ENCODE results near the gene TAS1R3.
"Not testable (repeated sequence)": the region's sequence is repeated elsewhere in the genome, so short reads cannot be mapped to it uniquely, and the experiment has no call there.

Gene TAS1R3

DNA sequence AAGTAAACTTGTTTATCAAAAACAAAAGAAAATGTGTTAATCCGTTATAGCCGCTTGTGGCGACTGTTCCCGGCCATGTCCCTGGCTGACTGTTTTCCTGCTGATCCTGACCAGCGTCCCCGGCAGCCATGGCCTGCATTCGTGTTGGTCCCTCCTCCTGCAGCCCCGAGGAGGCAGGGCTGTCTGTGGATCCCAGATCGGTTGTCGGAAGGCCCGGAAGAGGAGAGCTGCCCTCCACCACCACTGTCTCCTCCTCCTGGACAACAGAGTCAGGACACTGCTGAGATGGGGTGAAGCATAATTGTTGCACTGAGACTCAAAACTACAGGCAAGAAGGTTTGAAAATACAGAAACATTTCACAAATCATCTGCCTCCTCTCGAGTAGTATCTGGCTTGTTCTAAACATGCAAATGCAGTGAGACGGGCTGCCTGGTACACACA lies 30.9 kb downstream of the TAS1R3 start:
- no peak for DNase-seq (ENCODE audit: low read depth)
- TF ChIP-seq, protein P1, sequence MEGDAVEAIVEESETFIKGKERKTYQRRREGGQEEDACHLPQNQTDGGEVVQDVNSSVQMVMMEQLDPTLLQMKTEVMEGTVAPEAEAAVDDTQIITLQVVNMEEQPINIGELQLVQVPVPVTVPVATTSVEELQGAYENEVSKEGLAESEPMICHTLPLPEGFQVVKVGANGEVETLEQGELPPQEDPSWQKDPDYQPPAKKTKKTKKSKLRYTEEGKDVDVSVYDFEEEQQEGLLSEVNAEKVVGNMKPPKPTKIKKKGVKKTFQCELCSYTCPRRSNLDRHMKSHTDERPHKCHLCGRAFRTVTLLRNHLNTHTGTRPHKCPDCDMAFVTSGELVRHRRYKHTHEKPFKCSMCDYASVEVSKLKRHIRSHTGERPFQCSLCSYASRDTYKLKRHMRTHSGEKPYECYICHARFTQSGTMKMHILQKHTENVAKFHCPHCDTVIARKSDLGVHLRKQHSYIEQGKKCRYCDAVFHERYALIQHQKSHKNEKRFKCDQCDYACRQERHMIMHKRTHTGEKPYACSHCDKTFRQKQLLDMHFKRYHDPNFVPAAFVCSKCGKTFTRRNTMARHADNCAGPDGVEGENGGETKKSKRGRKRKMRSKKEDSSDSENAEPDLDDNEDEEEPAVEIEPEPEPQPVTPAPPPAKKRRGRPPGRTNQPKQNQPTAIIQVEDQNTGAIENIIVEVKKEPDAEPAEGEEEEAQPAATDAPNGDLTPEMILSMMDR (IDR thresholded peaks at IDR 0.05; ENCODE audit: low read depth, low read length, missing control alignments) = no peak
- H3K4me3 ChIP-seq (ENCODE audit: low read depth, low read length) = no peak overlapping the region

DNA sequence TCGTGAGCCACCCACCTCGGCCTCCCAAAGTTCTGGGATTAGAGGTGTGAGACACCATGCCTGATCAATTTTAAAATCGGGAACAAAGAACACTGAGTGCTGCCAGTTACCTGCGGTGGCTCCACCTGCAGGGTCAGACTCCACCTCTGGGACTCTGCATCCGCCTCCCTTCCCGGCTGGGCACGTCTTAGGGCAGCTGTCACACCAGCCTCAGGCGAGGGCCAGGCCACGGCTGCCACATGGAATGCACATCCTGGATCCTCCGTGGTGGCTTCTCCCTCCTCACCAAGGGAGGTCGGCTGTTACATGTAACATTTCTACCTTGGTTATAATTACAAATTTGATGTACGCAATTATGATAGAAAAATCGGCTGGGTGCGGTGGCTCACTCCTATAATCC lies 33.2 kb downstream of the TAS1R3 start:
- TF ChIP-seq, protein P1 (IDR thresholded peaks at IDR 0.05; ENCODE audit: low read depth, low read length, missing control alignments) = no peak

DNA sequence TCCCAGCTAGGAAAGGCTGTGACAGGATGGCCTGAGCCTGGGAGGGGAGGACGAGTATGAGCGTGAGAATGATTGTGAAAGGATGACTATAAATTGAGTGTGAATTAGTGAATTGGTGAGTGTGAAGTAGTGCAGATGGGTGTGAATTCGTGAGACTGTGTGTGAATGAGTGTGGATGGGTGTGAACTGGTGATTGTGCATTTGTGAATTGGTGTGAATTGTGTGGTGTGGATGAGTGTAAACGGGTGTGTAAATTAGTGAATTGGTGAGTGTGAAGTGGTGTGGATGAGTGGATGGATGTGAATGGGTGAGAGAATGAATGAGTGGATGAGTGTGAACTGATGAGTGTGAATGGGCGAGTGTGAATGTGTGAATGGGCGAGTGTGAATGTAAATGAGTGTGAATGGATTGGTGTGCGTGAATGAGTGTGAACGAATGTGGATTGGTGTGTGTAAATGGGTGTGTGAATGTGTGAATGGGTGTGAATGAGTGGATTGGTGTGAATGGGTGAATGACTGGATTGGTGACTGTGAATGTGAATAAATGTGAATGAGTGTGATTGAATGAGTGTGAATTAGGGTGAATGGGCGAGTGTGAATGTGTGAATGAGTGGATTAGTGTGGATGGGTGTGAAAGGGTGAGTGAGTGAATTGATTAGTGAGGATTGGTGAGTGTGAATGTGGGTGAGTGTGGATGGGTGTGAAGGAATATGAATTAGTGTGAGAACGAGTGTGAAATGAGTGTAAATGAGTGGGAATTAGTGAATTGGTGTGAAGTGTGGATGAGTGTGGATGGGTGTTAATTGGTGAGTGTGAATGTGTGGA lies 35.0 kb downstream of the TAS1R3 start:
- DNase-seq (ENCODE audit: low read depth) = no peak
- TF ChIP-seq, protein P1 (IDR thresholded peaks at IDR 0.05; ENCODE audit: low read depth, low read length, missing control alignments) = no peak
- H3K4me3 ChIP-seq (ENCODE audit: low read depth, low read length) = no peak overlapping the region

More for the DNA sequence above, 33.2 kb downstream of the TAS1R3 start:
- H3K4me3 ChIP-seq (ENCODE audit: low read depth, low read length) = no peak overlapping the region
- DNase-seq (ENCODE audit: low read depth) = no peak

DNA sequence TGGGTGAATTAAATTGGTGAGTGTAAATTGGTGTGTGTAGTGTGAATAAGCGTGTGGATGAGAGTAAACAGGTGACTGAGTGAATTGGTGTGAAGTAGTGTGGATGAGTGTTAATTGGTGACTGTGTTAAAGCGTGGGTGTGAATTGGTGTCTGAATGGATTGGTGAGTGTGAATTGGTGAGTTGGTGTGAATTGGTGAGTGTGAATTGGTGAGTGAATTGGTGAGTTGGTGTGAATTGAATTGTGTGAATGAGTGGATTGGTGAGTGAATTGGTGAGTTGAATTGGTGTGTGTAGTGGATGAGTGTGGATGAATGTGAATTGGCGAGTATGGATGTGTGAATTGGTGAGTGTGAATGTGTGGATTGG lies 35.6 kb downstream of the TAS1R3 start:
- TF ChIP-seq, protein P1 (IDR thresholded peaks at IDR 0.05; ENCODE audit: low read depth, low read length, missing control alignments) = no peak
- no peak for DNase-seq (ENCODE audit: low read depth)

DNA sequence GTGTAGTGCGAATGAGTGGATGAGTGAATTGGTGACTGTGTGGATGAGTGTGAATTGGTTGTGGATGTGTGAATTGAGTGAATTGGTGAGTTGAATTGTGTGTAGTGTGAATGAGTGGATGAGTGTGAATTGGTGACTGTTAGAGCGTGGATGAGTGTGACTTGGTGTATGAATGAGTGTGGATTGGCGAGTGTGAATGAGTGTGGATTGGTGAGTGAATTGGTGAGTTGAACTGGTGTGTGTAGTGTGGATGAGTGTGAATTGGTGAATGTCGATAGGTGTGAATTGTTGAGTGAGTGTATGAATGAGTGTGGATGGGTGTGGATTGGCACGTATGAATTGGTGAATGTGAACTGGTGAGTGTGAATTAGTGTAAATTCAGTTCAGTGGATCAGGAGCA lies 36.2 kb downstream of the TAS1R3 start:
- TF ChIP-seq, protein P1 (IDR thresholded peaks at IDR 0.05; ENCODE audit: low read depth, low read length, missing control alignments) = no peak
- no peak overlapping the region for H3K4me3 ChIP-seq (ENCODE audit: low read depth, low read length)
- no peak for DNase-seq (ENCODE audit: low read depth)

More for the DNA sequence above, 35.6 kb downstream of the TAS1R3 start:
- no peak overlapping the region for H3K4me3 ChIP-seq (ENCODE audit: low read depth, low read length)

DNA sequence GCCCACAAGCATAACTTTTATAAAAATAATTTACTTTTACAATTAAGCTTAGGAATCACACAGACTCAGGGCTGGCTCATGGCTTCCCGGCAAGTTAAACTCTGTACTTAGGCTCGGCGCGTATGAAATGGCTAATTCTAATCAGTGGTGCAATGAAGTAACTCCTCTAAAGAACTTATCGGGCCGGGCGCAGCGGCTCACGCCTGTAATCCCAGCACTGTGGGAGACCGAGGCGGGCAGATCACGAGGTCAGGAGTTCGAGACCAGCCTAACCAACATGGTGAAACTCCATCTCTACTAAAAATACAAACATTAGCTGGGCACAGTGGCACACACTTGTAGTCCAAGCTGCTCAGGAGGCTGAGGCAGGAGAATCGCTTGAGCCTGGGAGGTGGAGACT lies 39.0 kb downstream of the TAS1R3 start:
- H3K4me3 ChIP-seq (ENCODE audit: low read depth, low read length); DNase-seq (ENCODE audit: low read depth): not testable (repeated sequence)

DNA sequence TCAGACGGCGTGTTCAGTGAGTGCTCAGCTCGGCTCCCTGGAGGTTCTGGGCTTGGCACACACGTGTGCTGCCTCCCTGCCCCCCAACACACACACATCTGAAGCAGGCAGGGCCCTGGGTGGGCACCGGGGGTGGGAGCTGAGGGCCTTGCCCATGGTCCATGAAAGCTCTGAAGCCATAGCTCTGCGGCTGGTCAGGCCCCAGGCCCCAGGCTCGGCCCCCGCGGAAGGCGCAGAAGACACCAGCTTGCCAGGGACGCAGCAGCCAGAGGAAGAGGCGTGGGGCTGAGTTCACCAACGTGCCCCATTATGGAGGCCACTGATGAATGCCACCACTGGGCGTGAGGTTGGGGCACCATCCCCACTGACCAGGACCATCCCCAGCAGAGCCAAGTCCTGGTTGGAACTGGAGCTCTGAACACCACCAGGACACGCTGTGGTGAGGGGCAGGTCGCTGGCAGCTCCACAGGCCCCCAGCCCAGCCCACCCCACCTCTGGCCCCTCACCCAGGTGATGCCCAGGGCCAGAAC lies 39.8 kb downstream of the TAS1R3 start:
- H3K4me3 ChIP-seq (ENCODE audit: low read depth, low read length) = no peak overlapping the region
- no peak for DNase-seq (ENCODE audit: low read depth)
- TF ChIP-seq, protein P1 (IDR thresholded peaks at IDR 0.05; ENCODE audit: low read depth, low read length, missing control alignments) = no peak
